HepG2 (cell line): ENCODE measurements around the gene CACNA1I. TPM values are rescaled to one million over a fixed set of nuclear protein-coding genes. Genes with fewer than 3 reads are reported as not detected.

ENCODE experiments used
- EEA1 ChIP-seq: sonication (generic); formaldehyde crosslinking; IDR thresholded peaks from 2 replicates; pipeline ENCODE4 v1.5.1; 2020; ENCODE audit warnings: mild to moderate bottlenecking, missing genetic modification reagents, borderline replicate concordance
- GATAD1 ChIP-seq: IDR thresholded peaks from 2 replicates; pipeline ENCODE4 v1.6.1; 2016; ENCODE audit warnings: missing genetic modification reagents, missing compliant biosample characterization
- KDM5A ChIP-seq: fragments of 200-600 bp; sonication (generic); IDR thresholded peaks from 2 replicates; pipeline ENCODE4 v1.7.0; 2018; ENCODE audit warnings: antibody characterized with exemption, mild to moderate bottlenecking, low read length, borderline replicate concordance
- KLF6 ChIP-seq: IDR thresholded peaks from 2 replicates; pipeline ENCODE4 v1.8.0; 2016; ENCODE audit warnings: missing biosample characterization, missing genetic modification reagents
- NFYB ChIP-seq: sonication (generic); formaldehyde crosslinking; IDR thresholded peaks from 2 replicates; pipeline ENCODE4 v1.4.0; 2020; ENCODE audit warnings: missing genetic modification reagents
- PRPF4 ChIP-seq: fragments of 200-400 bp; formaldehyde crosslinking; IDR thresholded peaks from 2 replicates; pipeline ENCODE4 v1.6.1; 2016; ENCODE audit warnings: low read length, low read depth; ENCODE audit not compliant: poor library complexity, severe bottlenecking
- RXRB ChIP-seq: IDR thresholded peaks from 2 replicates; pipeline ENCODE4 v1.6.1; 2016; ENCODE audit warnings: borderline replicate concordance, missing genetic modification reagents, missing compliant biosample characterization
- TFAP4 ChIP-seq: sonication (generic); IDR thresholded peaks from 2 replicates; pipeline ENCODE4 v1.6.1; 2016; ENCODE audit warnings: low read depth, borderline replicate concordance
- TFDP2 ChIP-seq: sonication (generic); formaldehyde crosslinking; IDR thresholded peaks from 2 replicates; pipeline ENCODE4 v1.4.0; 2020; ENCODE audit warnings: missing genetic modification reagents
- ZNF143 ChIP-seq: sonication (generic); formaldehyde crosslinking; IDR thresholded peaks from 2 replicates; pipeline ENCODE4 v1.4.0; 2020; ENCODE audit warnings: missing genetic modification reagents
- ZNF501 ChIP-seq: sonication (generic); formaldehyde crosslinking; IDR thresholded peaks from 2 replicates; pipeline ENCODE4 v1.5.1; 2020; ENCODE audit warnings: mild to moderate bottlenecking, moderate library complexity, missing genetic modification reagents
- ZNF512B ChIP-seq: sonication (generic); formaldehyde crosslinking; IDR thresholded peaks from 2 replicates; pipeline ENCODE4 v1.5.1; 2020; ENCODE audit warnings: missing genetic modification reagents, mild to moderate bottlenecking, borderline replicate concordance
- ZNF572 ChIP-seq: sonication (generic); formaldehyde crosslinking; IDR thresholded peaks from 2 replicates; pipeline ENCODE4 v1.5.1; 2020; ENCODE audit warnings: mild to moderate bottlenecking, missing genetic modification reagents
- ZNF691 ChIP-seq: sonication (generic); formaldehyde crosslinking; IDR thresholded peaks from 2 replicates; pipeline ENCODE4 v1.4.0; 2020; ENCODE audit warnings: missing genetic modification reagents, low read depth, mild to moderate bottlenecking, borderline replicate concordance
- polyA plus RNA-seq, 8 experiments: library from polyadenylated mRNA; depleted of rRNA in 3 of 8; stranded (reverse) in 7 of 8; unstranded in 1 of 8; fragments of >200 nt; fragmentation: Illumina TruSeq in 4 of 8; extraction: Trizol in 4 of 8; gene quantifications; 2 replicates each; pipeline versions ENCODE4 v1.2.1 to v1.2.3, GENCODE V29; 2011 to 2016; ENCODE audit warnings: low read depth in 4 of 8, missing spikeins in 1 of 8, mixed read lengths in 1 of 8; ENCODE audit not compliant: insufficient read depth in 1 of 8
- total RNA-seq, 5 experiments: library from RNA; depleted of rRNA; stranded (reverse); fragments of >200 nt; fragmentation: Illumina TruSeq; extraction: Trizol; gene quantifications; 2 replicates each; pipeline ENCODE4 v1.2.3, GENCODE V29; 2016; ENCODE audit warnings: low read depth in 1 of 5

Gene CACNA1I
- total and polyA plus RNA-seq, 2 of the 13 experiments (the other 11 are each of a cell fraction or from before 2014, with no cell fraction given) = not detected

GRCh38 chr22:39532215-39533073 lies 38.1 kb upstream of the CACNA1I start, which contains the start of gene RPS19BP1 (continued):
- TF ChIP-seq EEA1 (CRISPR knock-in tag) = 0 out of 2 replicates have a peak, but pooled peaks have one; percentile 57
- peak; percentile 87 for TF ChIP-seq GATAD1 (CRISPR knock-in tag)
- TF ChIP-seq TFAP4 = peak; percentile 36; the same call in 1 of the 2 replicates
- no peak for TF ChIP-seq ZNF512B
- peak; percentile 93 for TF ChIP-seq ZNF572 (CRISPR knock-in tag)
- TF ChIP-seq NFYB (CRISPR knock-in tag) = peak; percentile 83
- peak; percentile 56 for TF ChIP-seq PRPF4
- peak; percentile 62; the same call in 1 of the 2 replicates for TF ChIP-seq RXRB
- TF ChIP-seq ZNF501 (CRISPR knock-in tag) = peak; percentile 99
- TF ChIP-seq KLF6 (CRISPR knock-in tag) = 0 out of 2 replicates have a peak, but pooled peaks have one; percentile 67
- TF ChIP-seq TFDP2 (CRISPR knock-in tag) = peak; percentile 83
- TF ChIP-seq ZNF691 (CRISPR knock-in tag) = no peak
- TF ChIP-seq KDM5A = peak; percentile 62; the same call in 1 of the 2 replicates
- peak; percentile 12; the same call in 1 of the 2 replicates for TF ChIP-seq ZNF143 (CRISPR knock-in tag)
